Thoracic aorta (tissue), 2 donors: Measurements from ENCODE around the gene ATP2C1. TPM values are rescaled to one million over a fixed set of nuclear protein-coding genes. Genes with fewer than 3 reads are reported as not detected.

ENCODE experiments used
- ATAC-seq: fragments of 150-250 bp; one replicate; pipeline ENCODE4 v1.8.0; 2017; ENCODE audit warnings: low read depth; ENCODE audit not compliant: insufficient number of reproducible peaks, low FRiP score
- DNase-seq: peaks from one replicate; pipeline ENCODE4 v3.0.0-alpha.2; 2020; ENCODE audit warnings: low spot score
- H3K27ac ChIP-seq, 2 donors: fragments of 200-600 bp; sonication (generic); 1 replicate in 1 of 2; 2 replicates in 1 of 2; pipeline ENCODE4 v1.5.1; 2016; ENCODE audit warnings: mild to moderate bottlenecking in 2 of 2, moderate library complexity in 2 of 2
- H3K27me3 ChIP-seq: fragments of 200-600 bp; sonication (generic); replicated peaks from 2 replicates; pipeline ENCODE4 v1.6.0; 2016; ENCODE audit warnings: mild to moderate bottlenecking; ENCODE audit not compliant: insufficient read depth
- H3K36me3 ChIP-seq: fragments of 200-600 bp; sonication (generic); one replicate; pipeline ENCODE4 v1.5.1; 2016
- H3K4me1 ChIP-seq, 2 donors: fragments of 200-600 bp; sonication (generic); 1 replicate in 1 of 2; 2 replicates in 1 of 2; pipeline versions ENCODE4 v1.5.1 to v1.6.0; 2016; ENCODE audit warnings: low read depth in 2 of 2, mild to moderate bottlenecking in 1 of 2; ENCODE audit not compliant: control insufficient read depth in 1 of 2
- H3K4me3 ChIP-seq: fragments of 200-600 bp; sonication (generic); 2 replicates; pipeline ENCODE4 v1.5.1; 2016; ENCODE audit warnings: mild to moderate bottlenecking
- H3K9me3 ChIP-seq: fragments of 200-600 bp; sonication (generic); 2 replicates; pipeline ENCODE4 v1.5.1; 2016
- total RNA-seq, 2 donors: library from RNA; depleted of rRNA; stranded (reverse); fragments of >200 nt; gene quantifications; one replicate each; pipeline versions ENCODE4 v1.1.0 to v1.2.3, GENCODE V29; 2016
- TF ChIP-seq, protein P1 (sequence below): fragments of 200-600 bp; sonication (generic); IDR thresholded peaks from one replicate; pipeline ENCODE4 v1.5.1; 2019; ENCODE audit warnings: antibody characterized with exemption

Gene ATP2C1
- total RNA-seq, 2 donors from 2014 or later = 51.1 to 53.1 TPM

DNA sequence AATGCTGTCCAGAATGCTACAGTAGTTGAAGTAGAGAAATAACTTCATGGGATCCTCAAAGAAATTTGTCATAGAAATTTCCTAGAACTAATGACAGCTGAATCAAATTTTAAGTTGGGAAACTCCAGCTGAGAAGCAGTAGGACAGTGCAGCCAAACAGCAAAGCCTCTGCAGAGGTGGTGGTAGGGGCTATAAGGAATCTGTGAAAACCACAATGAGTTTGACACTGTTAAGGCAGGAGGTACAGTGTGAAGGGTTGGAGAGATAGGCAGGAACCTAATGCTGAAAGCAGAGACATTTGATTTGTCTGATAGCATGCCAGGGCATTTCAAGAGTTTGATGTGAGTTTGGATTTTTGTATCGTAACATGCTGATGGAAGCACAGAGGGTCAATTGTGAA lies 110.7 kb downstream of the ATP2C1 start:
- no peak for DNase-seq
- Histone ChIP-seq H3K27me3 (no peaks in the 10 kb centered on the region), H3K4me1 (no peaks in the 10 kb centered on the region), H3K36me3 (peaks cover 11% of the 10 kb centered on the region), H3K27ac (no peak overlapping the region), H3K9me3 (no peaks in the 10 kb centered on the region), H3K4me3 (no peak overlapping the region)
- no peak for ATAC-seq
- TF ChIP-seq, protein P1, sequence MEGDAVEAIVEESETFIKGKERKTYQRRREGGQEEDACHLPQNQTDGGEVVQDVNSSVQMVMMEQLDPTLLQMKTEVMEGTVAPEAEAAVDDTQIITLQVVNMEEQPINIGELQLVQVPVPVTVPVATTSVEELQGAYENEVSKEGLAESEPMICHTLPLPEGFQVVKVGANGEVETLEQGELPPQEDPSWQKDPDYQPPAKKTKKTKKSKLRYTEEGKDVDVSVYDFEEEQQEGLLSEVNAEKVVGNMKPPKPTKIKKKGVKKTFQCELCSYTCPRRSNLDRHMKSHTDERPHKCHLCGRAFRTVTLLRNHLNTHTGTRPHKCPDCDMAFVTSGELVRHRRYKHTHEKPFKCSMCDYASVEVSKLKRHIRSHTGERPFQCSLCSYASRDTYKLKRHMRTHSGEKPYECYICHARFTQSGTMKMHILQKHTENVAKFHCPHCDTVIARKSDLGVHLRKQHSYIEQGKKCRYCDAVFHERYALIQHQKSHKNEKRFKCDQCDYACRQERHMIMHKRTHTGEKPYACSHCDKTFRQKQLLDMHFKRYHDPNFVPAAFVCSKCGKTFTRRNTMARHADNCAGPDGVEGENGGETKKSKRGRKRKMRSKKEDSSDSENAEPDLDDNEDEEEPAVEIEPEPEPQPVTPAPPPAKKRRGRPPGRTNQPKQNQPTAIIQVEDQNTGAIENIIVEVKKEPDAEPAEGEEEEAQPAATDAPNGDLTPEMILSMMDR = no peak

DNA sequence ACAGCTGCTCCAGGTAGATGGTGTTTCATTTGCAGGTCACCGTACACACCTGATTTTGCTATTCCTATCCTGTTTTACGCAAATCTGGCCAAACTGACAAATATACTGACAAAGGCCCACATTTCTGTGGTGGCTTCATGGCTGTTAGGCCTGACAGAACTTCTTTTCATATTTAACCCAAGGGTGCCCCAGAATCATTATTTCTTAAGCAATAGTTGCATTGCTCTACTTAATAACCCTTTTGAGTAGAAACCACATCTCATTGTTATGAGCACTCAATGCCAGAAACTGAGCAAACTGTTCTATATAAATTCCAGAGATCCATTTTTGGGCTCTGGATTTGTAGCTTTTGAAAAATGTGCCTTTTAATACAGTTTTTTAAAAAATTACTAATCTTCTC lies 113.4 kb downstream of the ATP2C1 start:
- Histone ChIP-seq H3K4me1 (peaks cover 0 to under 1% of the 10 kb centered on the region in 2 donors), H3K36me3 (peaks cover 11% of the 10 kb centered on the region), H3K9me3 (no peaks in the 10 kb centered on the region), H3K4me3 (no peak overlapping the region), H3K27me3 (no peaks in the 10 kb centered on the region), H3K27ac (no peak overlapping the region)
- TF ChIP-seq, protein P1 = no peak
- DNase-seq (no peak), ATAC-seq (no peak)

DNA sequence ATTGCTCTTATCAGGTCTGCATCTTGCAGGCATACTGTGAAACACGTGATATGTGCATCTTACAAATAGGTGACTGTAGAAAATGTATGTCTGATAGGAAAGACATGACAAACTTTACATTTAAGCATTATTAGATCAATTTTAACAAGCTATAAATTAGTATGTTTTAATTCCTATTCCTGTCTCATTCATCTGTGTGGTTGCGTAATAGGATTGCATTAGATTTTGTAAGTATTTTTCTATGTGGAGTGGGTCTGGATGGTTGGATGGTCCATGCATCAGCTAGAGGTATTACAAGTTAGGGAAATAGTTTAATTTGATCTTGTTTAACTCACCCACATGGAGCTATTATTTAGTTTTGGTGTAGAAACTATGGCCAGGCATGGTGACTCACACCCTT lies 113.9 kb downstream of the ATP2C1 start:
- no peaks in the 10 kb centered on the region for H3K9me3 ChIP-seq
- TF ChIP-seq, protein P1 = no peak
- H3K4me1 ChIP-seq = peaks cover under 1 to 6% of the 10 kb centered on the region in 2 donors
- H3K36me3 ChIP-seq = peaks cover 11% of the 10 kb centered on the region
- no peak overlapping the region for H3K27ac ChIP-seq
- H3K27me3 ChIP-seq = no peaks in the 10 kb centered on the region
- ATAC-seq (no peak), DNase-seq (no peak)
- H3K4me3 ChIP-seq = no peak overlapping the region

DNA sequence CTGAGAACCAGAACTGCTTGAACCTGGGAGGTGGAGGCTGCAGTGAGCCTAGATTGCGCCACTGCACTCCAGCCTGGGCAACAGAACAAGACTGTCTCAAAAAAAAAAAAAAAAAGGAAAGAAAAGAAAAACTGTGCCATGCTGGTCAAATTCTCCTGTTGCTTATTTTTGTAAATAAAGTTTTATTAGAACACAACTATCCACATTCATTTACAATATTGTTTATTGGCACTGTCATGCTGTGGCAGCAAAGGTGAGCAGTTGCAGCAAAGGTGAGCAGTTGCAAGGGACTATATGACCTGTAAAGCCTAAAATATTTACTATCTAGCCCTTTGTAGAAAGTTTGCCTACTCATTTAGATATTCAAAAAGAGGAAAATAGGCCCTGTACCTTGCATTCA lies 114.4 kb downstream of the ATP2C1 start:
- Histone ChIP-seq H3K4me1 (peaks cover 5 to 11% of the 10 kb centered on the region in 2 donors), H3K27ac (no peak overlapping the region), H3K36me3 (peaks cover 11% of the 10 kb centered on the region), H3K27me3 (no peaks in the 10 kb centered on the region), H3K4me3 (no peak overlapping the region), H3K9me3 (no peaks in the 10 kb centered on the region)
- DNase-seq (no peak), ATAC-seq (no peak)
- TF ChIP-seq, protein P1 = no peak

DNA sequence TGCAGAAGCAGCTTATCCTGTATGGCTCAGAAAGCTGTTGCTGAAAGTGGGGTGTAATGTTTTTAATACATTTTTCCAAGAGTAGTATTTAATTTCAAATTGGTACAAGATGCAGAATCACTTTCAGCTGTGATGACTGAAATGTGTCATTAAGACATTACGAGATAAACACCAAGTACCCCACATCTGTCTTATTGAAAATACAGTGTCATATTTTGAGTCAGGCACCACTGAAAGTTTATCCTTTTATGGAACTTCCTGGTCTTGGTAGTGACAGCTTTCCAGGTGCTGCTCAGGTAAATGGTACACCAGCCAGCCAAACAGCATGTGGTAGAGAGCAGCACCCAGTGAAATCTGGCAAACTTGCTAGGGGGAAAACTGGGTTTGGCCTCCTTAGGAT lies 115.8 kb downstream of the ATP2C1 start:
- ATAC-seq (no peak), DNase-seq (no peak)
- TF ChIP-seq, protein P1 = no peak
- Histone ChIP-seq H3K36me3 (peaks cover 11% of the 10 kb centered on the region), H3K4me1 (peaks cover 5 to 15% of the 10 kb centered on the region in 2 donors), H3K4me3 (no peak overlapping the region), H3K9me3 (no peaks in the 10 kb centered on the region), H3K27ac (no peak overlapping the region), H3K27me3 (no peaks in the 10 kb centered on the region)
